ENCODE measurements around the gene MAGED1.
"Not testable (repeated sequence)": the region's sequence is repeated elsewhere in the genome, so short reads cannot be mapped to it uniquely, and the experiment has no call there.

The MAGED1 gene

GRCh38 chrX:51894697-51895336, 1.4 kb downstream of the MAGED1 start:
- H3K4me3 ChIP-seq (ENCODE audit: low read depth, low read length), result peak overlapping the region; percentile 72
- TF ChIP-seq CTCF (IDR thresholded peaks at IDR 0.05; ENCODE audit: borderline replicate concordance, insufficient read depth, low read depth, low read length), result no peak

- no peak overlapping the region for H3K4me3 ChIP-seq (ENCODE audit: low read depth, low read length)
Observed at GRCh38 chrX:51896626-51897025, 3.2 kb downstream of the MAGED1 start.

GRCh38 chrX:51899741-51900140, 6.3 kb downstream of the MAGED1 start:
- no peak overlapping the region for H3K4me3 ChIP-seq (ENCODE audit: low read depth, low read length)
- no peak for TF ChIP-seq CTCF (IDR thresholded peaks at IDR 0.05; ENCODE audit: borderline replicate concordance, insufficient read depth, low read depth, low read length)

More at GRCh38 chrX:51896626-51897025, 3.2 kb downstream of the MAGED1 start:
- TF ChIP-seq CTCF (IDR thresholded peaks at IDR 0.05; ENCODE audit: borderline replicate concordance, insufficient read depth, low read depth, low read length), result no peak

GRCh38 chrX:51902510-51903050, 9.2 kb downstream of the MAGED1 start:
- H3K4me3 ChIP-seq (ENCODE audit: low read depth, low read length), result no peak overlapping the region
- no peak for TF ChIP-seq CTCF (IDR thresholded peaks at IDR 0.05; ENCODE audit: borderline replicate concordance, insufficient read depth, low read depth, low read length)

- not testable (repeated sequence) for H3K4me3 ChIP-seq (ENCODE audit: low read depth, low read length)
Observed at GRCh38 chrX:51905152-51905551, 11.7 kb downstream of the MAGED1 start.

- no peak for TF ChIP-seq CTCF (IDR thresholded peaks at IDR 0.05; ENCODE audit: borderline replicate concordance, insufficient read depth, low read depth, low read length)
- no peak overlapping the region for H3K4me3 ChIP-seq (ENCODE audit: low read depth, low read length)
Observed at GRCh38 chrX:51905711-51906110, 12.3 kb downstream of the MAGED1 start.

GRCh38 chrX:51917604-51918003, 24.2 kb downstream of the MAGED1 start:
- no peak overlapping the region for H3K4me3 ChIP-seq (ENCODE audit: low read depth, low read length)
- no peak for TF ChIP-seq CTCF (IDR thresholded peaks at IDR 0.05; ENCODE audit: borderline replicate concordance, insufficient read depth, low read depth, low read length)
